Measurements from ENCODE around the gene LGMN.
A peak's percentile ranks its signal among the peaks of the same experiment; 100 is the strongest.

LGMN gene

GRCh38 chr14:92719890-92720323, 28.5 kb downstream of the LGMN start:
- Histone ChIP-seq H3K9me3 (no peaks in the 10 kb centered on the region), H3K4me3 (no peak overlapping the region), H3K36me3 (peaks cover 0 to 18% (median 12%) of the 10 kb centered on the region in 3 donors), H3K27ac (peak overlapping the region; percentile 57 to 61), H3K27me3 (no peaks in the 10 kb centered on the region), H3K4me1 (peaks cover 0 to 21% (median 11%) of the 10 kb centered on the region in 4 donors)
- DNase-seq: peak in 1 of 2 donors; percentile 54
- TF ChIP-seq CTCF (IDR thresholded peaks at IDR 0.05): no peak
- intact Hi-C loops (cut with DNase I; ENCODE audit: low total_unique reads): no loop called here

DNA sequence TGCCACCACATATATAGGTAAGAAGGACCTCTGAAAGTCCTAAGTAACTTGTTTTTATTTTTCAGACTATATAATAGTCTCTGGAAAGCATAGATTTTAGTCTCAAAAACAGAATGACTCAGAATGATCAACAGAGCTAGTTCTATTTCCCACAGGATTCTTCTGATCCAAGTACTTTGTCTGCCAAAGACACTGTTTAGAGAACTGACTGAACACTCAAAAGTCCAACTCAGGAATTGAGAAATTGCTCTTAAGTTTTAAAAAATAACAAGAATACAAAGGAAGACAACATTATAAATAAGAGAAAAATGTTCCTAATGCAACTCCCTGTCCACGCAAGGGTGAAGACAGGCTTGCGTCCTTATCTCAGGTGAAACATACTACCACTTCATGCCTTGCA, 29.0 kb downstream of the LGMN start:
- DNase-seq: no peak
- no peak overlapping the region for H3K4me3 ChIP-seq
- peaks cover 0 to 21% (median 11%) of the 10 kb centered on the region in 4 donors for H3K4me1 ChIP-seq
- intact Hi-C loops (cut with DNase I; ENCODE audit: low total_unique reads): no loop called here
- peak overlapping the region; percentile 57 to 61 for H3K27ac ChIP-seq
- H3K36me3 ChIP-seq: peaks cover 0 to 17% (median 12%) of the 10 kb centered on the region in 3 donors
- H3K27me3 ChIP-seq: no peaks in the 10 kb centered on the region
- no peak for TF ChIP-seq CTCF (IDR thresholded peaks at IDR 0.05)
- H3K9me3 ChIP-seq: no peaks in the 10 kb centered on the region

- intact Hi-C loops (cut with DNase I; ENCODE audit: low total_unique reads): no loop called here
- no peak for TF ChIP-seq CTCF (IDR thresholded peaks at IDR 0.05)
- H3K27ac ChIP-seq: no peak overlapping the region
- no peak for DNase-seq
- H3K36me3 ChIP-seq: peaks cover 0 to 24% (median 12%) of the 10 kb centered on the region in 3 donors
- H3K27me3 ChIP-seq: no peaks in the 10 kb centered on the region
- no peaks in the 10 kb centered on the region for H3K9me3 ChIP-seq
- peaks cover 0 to 21% (median 11%) of the 10 kb centered on the region in 4 donors for H3K4me1 ChIP-seq
- no peak overlapping the region for H3K4me3 ChIP-seq
Measured at GRCh38 chr14:92718664-92719063, 29.8 kb downstream of the LGMN start.

DNA sequence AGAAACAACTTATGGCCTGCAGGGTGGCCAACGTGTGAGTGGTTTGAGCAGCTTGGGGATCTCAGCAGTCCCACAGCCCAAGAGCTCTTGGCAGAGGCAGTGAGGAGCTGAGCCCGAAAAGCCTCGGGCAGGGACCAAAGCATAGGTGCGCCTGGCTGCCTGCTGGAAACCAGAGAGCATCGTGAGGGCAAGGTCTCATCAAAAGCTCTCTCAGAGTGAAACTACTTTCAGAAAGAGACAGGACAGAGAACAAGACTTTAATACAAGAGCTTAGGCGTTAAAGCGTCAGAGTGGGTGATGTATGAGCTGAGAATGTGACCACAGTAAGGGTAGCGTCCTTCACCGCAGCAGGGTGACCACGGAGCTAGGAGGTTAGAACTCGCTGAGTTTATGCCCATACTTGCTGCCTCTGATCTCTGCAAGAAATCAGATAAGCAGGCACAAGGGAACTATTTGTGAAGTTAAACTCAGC, 30.8 kb downstream of the LGMN start:
- Histone ChIP-seq H3K4me1 (peaks cover 0 to 21% (median 11%) of the 10 kb centered on the region in 4 donors), H3K9me3 (no peaks in the 10 kb centered on the region), H3K27ac (no peak overlapping the region), H3K36me3 (peaks cover 0 to 33% (median 15%) of the 10 kb centered on the region in 3 donors), H3K4me3 (no peak overlapping the region), H3K27me3 (no peaks in the 10 kb centered on the region)
- TF ChIP-seq CTCF (IDR thresholded peaks at IDR 0.05): no peak
- DNase-seq: no peak
- intact Hi-C loops (cut with DNase I; ENCODE audit: low total_unique reads): no loop called here

- intact Hi-C loops (cut with DNase I; ENCODE audit: low total_unique reads): no loop called here
Measured at GRCh38 chr14:92716131-92716530, 32.3 kb downstream of the LGMN start.

More at GRCh38 chr14:92716131-92716530, 32.3 kb downstream of the LGMN start:
- Histone ChIP-seq H3K27ac (no peak overlapping the region), H3K36me3 (peaks cover 11 to 48% (median 29%) of the 10 kb centered on the region in 3 donors), H3K4me1 (peaks cover 0 to 19% (median 11%) of the 10 kb centered on the region in 4 donors), H3K4me3 (no peak overlapping the region), H3K27me3 (no peaks in the 10 kb centered on the region), H3K9me3 (no peaks in the 10 kb centered on the region)
- TF ChIP-seq CTCF (IDR thresholded peaks at IDR 0.05): no peak
- no peak for DNase-seq

Measured in tibial artery (tissue), 4 donors.